Measurements from ENCODE around the gene HECTD1. TPM values are rescaled to one million over a fixed set of nuclear protein-coding genes. Genes with fewer than 3 reads are reported as not detected.

The HECTD1 gene
- total RNA-seq, 6 donors from 2014 or later: 118 to 326 (median 164) TPM

- Histone ChIP-seq H3K27ac (no peak overlapping the region), H3K36me3 (peaks cover 0 to 24% (median 2%) of the 10 kb centered on the region in 4 donors), H3K4me1 (peaks cover 13 to 46% (median 32%) of the 10 kb centered on the region in 4 donors), H3K9me3 (no peaks in the 10 kb centered on the region), H3K27me3 (no peaks in the 10 kb centered on the region), H3K4me3 (no peak overlapping the region)
- DNase-seq (no peak), ATAC-seq (ENCODE audit: low FRiP score in 2 of 2) (no peak)
- TF ChIP-seq EP300 (IDR thresholded peaks at IDR 0.05) (no peak), CTCF (IDR thresholded peaks at IDR 0.05) (no peak), POLR2A (IDR thresholded peaks at IDR 0.05) (no peak), POLR2AphosphoS5 (IDR thresholded peaks at IDR 0.05) (no peak)
- WGBS, 2 donors: 98 to 99% methylated on average over 3 of the region's 3 CpGs
Observed at GRCh38 chr14:31203414-31203742, 4.2 kb downstream of the HECTD1 start.

- no peak for ATAC-seq (ENCODE audit: low FRiP score in 2 of 2)
- no peak for DNase-seq
- Histone ChIP-seq H3K4me3 (no peak overlapping the region), H3K36me3 (peaks cover 0 to 25% (median 4%) of the 10 kb centered on the region in 4 donors), H3K27me3 (no peaks in the 10 kb centered on the region), H3K4me1 (peaks cover 25 to 63% (median 46%) of the 10 kb centered on the region in 4 donors), H3K27ac (no peak overlapping the region), H3K9me3 (no peaks in the 10 kb centered on the region)
- 55 to 59% methylated on average over 1 of the region's 1 CpG for WGBS, 2 donors
- TF ChIP-seq POLR2AphosphoS5 (IDR thresholded peaks at IDR 0.05) (no peak), POLR2A (IDR thresholded peaks at IDR 0.05) (no peak), CTCF (IDR thresholded peaks at IDR 0.05) (no peak)
Observed at GRCh38 chr14:31201111-31201510, 6.5 kb downstream of the HECTD1 start.

- H3K9me3 ChIP-seq: no peaks in the 10 kb centered on the region
- ATAC-seq (ENCODE audit: low FRiP score in 2 of 2) (no peak), DNase-seq (no peak)
- H3K4me1 ChIP-seq: peaks cover 21 to 63% (median 46%) of the 10 kb centered on the region in 4 donors
- no peak overlapping the region for H3K27ac ChIP-seq
- TF ChIP-seq CTCF (IDR thresholded peaks at IDR 0.05) (no peak), EP300 (IDR thresholded peaks at IDR 0.05) (no peak), POLR2A (IDR thresholded peaks at IDR 0.05) (no peak), POLR2AphosphoS5 (IDR thresholded peaks at IDR 0.05) (no peak)
- peaks cover 0 to 25% (median 4%) of the 10 kb centered on the region in 4 donors for H3K36me3 ChIP-seq
- H3K4me3 ChIP-seq: no peak overlapping the region
- no peaks in the 10 kb centered on the region for H3K27me3 ChIP-seq
- WGBS, 2 donors: 62 to 89% methylated on average over 1 of the region's 1 CpG
Observed at GRCh38 chr14:31200702-31200990, 6.9 kb downstream of the HECTD1 start.

GRCh38 chr14:31197671-31198070 is 9.9 kb downstream of the HECTD1 start:
- Histone ChIP-seq H3K4me1 (peaks cover 24 to 54% (median 46%) of the 10 kb centered on the region in 4 donors), H3K27ac (peak overlapping the region in 1 of 4 donors; percentile 11), H3K36me3 (peaks cover 0 to 26% (median 3%) of the 10 kb centered on the region in 4 donors), H3K9me3 (no peaks in the 10 kb centered on the region), H3K4me3 (no peak overlapping the region), H3K27me3 (no peaks in the 10 kb centered on the region)
- WGBS, 2 donors: 87 to 92% methylated on average over 1 of the region's 1 CpG
- ATAC-seq (ENCODE audit: low FRiP score in 2 of 2) (no peak), DNase-seq (no peak)
- TF ChIP-seq EP300 (IDR thresholded peaks at IDR 0.05): no peak

- Histone ChIP-seq H3K4me3 (no peak overlapping the region), H3K4me1 (peaks cover 24 to 52% (median 44%) of the 10 kb centered on the region in 4 donors), H3K36me3 (peaks cover 0 to 23% (median 2%) of the 10 kb centered on the region in 4 donors), H3K9me3 (no peaks in the 10 kb centered on the region), H3K27ac (no peak overlapping the region), H3K27me3 (no peaks in the 10 kb centered on the region)
- no peak for TF ChIP-seq POLR2A (IDR thresholded peaks at IDR 0.05)
- no peak for TF ChIP-seq POLR2AphosphoS5 (IDR thresholded peaks at IDR 0.05)
- no peak for TF ChIP-seq CTCF (IDR thresholded peaks at IDR 0.05)
- no peak for TF ChIP-seq EP300 (IDR thresholded peaks at IDR 0.05)
- ATAC-seq (ENCODE audit: low FRiP score in 2 of 2): no peak
- DNase-seq: no peak
- WGBS, 2 donors: 79 to 87% methylated on average over 8 of the region's 8 CpGs
Observed at GRCh38 chr14:31196839-31197492, 10.6 kb downstream of the HECTD1 start.

Data from upper lobe of left lung (tissue), 6 donors.